ENCODE data around the gene VRK3.
"Not testable (repeated sequence)": the region's sequence is repeated elsewhere in the genome, so short reads cannot be mapped to it uniquely, and the experiment has no call there.

Gene VRK3

GRCh38 chr19:49987159-49987698 lies 37.9 kb downstream of the VRK3 start:
- peak; percentile 74 for DNase-seq (ENCODE audit: low read depth)

GRCh38 chr19:49986354-49986753 lies 38.8 kb downstream of the VRK3 start:
- DNase-seq (ENCODE audit: low read depth), result no peak

- no peak for DNase-seq (ENCODE audit: low read depth)
Measured at GRCh38 chr19:49985871-49986270, 39.3 kb downstream of the VRK3 start.

GRCh38 chr19:49984491-49984890 lies 40.7 kb downstream of the VRK3 start:
- no peak for DNase-seq (ENCODE audit: low read depth)

GRCh38 chr19:49983645-49984229 lies 41.4 kb downstream of the VRK3 start:
- peak; percentile 70 for DNase-seq (ENCODE audit: low read depth)

GRCh38 chr19:49981603-49982593 lies 43.3 kb downstream of the VRK3 start:
- no peak for DNase-seq (ENCODE audit: low read depth)

- DNase-seq (ENCODE audit: low read depth), result no peak
Measured at GRCh38 chr19:49978324-49978723, 46.8 kb downstream of the VRK3 start.

- no peak for DNase-seq (ENCODE audit: low read depth)
Measured at GRCh38 chr19:49977881-49978280, 47.3 kb downstream of the VRK3 start.

GRCh38 chr19:49977076-49977475 lies 48.1 kb downstream of the VRK3 start:
- no peak for DNase-seq (ENCODE audit: low read depth)

- DNase-seq (ENCODE audit: low read depth), result no peak
Measured at GRCh38 chr19:49976496-49976895, 48.7 kb downstream of the VRK3 start.

- DNase-seq (ENCODE audit: low read depth), result no peak
Measured at GRCh38 chr19:49975051-49975450, 50.1 kb downstream of the VRK3 start.

- no peak for DNase-seq (ENCODE audit: low read depth)
Measured at GRCh38 chr19:49973987-49974386, 51.2 kb downstream of the VRK3 start.

GRCh38 chr19:49972841-49973240 lies 52.3 kb downstream of the VRK3 start:
- DNase-seq (ENCODE audit: low read depth), result no peak

- no peak for DNase-seq (ENCODE audit: low read depth)
Measured at GRCh38 chr19:49971991-49972411, 53.2 kb downstream of the VRK3 start.

- DNase-seq (ENCODE audit: low read depth), result not testable (repeated sequence)
Measured at GRCh38 chr19:49969355-49969754, 55.8 kb downstream of the VRK3 start.

- no peak for DNase-seq (ENCODE audit: low read depth)
Measured at GRCh38 chr19:49968279-49968922, 56.8 kb downstream of the VRK3 start.

- not testable (repeated sequence) for DNase-seq (ENCODE audit: low read depth)
Measured at GRCh38 chr19:49960980-49961379, 64.2 kb downstream of the VRK3 start, which contains the start of gene SIGLEC11. SIGLEC11 (minus strand) TSS chr19:49961172; CDS start chr19:49961081, 91 bp downstream.

- not testable (repeated sequence) for DNase-seq (ENCODE audit: low read depth)
Measured at GRCh38 chr19:49959892-49960291, 65.3 kb downstream of the VRK3 start.

- DNase-seq (ENCODE audit: low read depth), result not testable (repeated sequence)
Measured at GRCh38 chr19:49958596-49958995, 66.6 kb downstream of the VRK3 start.

- DNase-seq (ENCODE audit: low read depth), result not testable (repeated sequence)
Measured at GRCh38 chr19:49958144-49958543, 67.0 kb downstream of the VRK3 start.

GRCh38 chr19:49957262-49957915 lies 67.8 kb downstream of the VRK3 start:
- DNase-seq (ENCODE audit: low read depth), result no peak

GRCh38 chr19:49956115-49956495 lies 69.1 kb downstream of the VRK3 start:
- no peak for DNase-seq (ENCODE audit: low read depth)
